GM08714 (cell line): ENCODE data around the gene PFDN6.
"Not testable (repeated sequence)": the region's sequence is repeated elsewhere in the genome, so short reads cannot be mapped to it uniquely, and the experiment has no call there.

Source experiments
- H3K4me3 ChIP-seq: fragments of 200-500 bp; sonication (Bioruptor generic); 2 replicates; pipeline ENCODE4 v1.5.1; 2014; ENCODE audit warnings: mild to moderate bottlenecking, low read length, inconsistent platforms
- ZNF274 ChIP-seq: IDR thresholded peaks from 2 replicates; pipeline ENCODE4 v1.6.1; 2012; ENCODE audit warnings: mild to moderate bottlenecking, low read depth, low read length

PFDN6 gene

DNA sequence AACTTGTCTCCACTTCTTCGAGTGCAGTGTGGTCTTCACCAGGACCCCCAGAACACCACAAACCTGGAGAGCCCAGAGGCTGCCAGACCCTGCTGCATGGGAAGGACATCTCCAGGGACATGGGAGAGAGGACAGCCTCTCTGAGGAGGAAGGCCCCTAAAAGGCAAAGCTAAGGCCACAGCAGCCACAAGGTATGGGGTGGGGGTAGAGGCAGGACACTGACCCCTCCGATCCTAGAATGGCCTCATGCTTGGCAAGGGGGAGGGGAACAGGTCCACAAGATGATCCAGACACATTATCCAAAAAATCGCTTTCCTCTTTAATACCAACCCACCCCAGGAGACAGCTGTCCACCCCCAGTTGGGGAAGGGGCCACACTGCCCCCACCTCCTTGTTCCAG, 10.6 kb upstream of the PFDN6 start:
- TF ChIP-seq ZNF274, result no peak
- no peak overlapping the region for H3K4me3 ChIP-seq

DNA sequence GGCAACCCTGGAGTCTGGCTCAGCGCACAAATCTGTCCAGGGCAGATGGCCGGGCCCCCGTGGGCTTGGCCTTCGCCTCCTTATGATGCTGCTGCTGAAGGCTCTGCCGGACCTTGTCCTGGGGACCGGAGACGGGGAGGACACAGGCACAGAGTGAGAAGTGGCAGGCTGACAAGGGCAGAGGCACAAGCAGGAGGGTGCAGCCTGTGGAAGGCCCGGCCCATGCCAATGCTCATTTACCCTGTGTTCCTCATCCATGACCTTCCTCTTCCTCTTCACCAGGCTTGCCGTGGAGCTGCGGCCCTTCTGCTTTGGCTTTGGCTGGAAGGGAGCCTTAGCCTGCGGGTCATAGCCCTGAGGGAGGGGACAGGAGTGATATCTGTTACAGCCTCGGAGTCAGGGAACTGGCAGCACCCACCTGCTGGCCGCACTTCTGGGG, 10.1 kb upstream of the PFDN6 start:
- no peak for TF ChIP-seq ZNF274

DNA sequence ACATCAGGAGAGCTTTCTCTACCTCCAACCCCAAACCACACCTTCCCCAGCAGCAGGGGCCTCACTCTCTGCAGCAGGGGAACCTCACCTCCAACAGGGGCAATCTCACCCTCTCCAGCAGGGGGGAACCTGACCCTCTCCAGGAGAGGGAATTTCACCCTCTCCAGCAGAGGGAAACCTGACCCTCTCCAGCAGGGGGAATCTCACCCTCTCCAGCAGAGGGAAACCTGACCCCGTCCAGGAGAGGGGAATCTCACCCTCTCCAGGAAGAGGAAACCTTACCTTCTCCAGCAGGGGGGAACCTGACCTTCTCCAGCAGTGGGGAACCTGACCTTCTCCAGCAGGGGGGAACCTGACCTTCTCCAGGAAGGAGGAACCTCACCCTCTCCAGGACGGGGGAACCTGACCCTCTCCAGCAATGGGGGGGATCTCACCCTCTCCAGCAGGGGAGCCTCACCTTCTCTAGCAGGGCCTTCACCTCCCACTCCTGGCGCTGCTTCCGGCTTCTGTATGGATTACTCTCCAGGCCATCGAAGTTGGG, 9.4 kb upstream of the PFDN6 start:
- no peak for TF ChIP-seq ZNF274
- H3K4me3 ChIP-seq, result no peak overlapping the region

More for the DNA sequence above, 10.1 kb upstream of the PFDN6 start:
- H3K4me3 ChIP-seq, result no peak overlapping the region

DNA sequence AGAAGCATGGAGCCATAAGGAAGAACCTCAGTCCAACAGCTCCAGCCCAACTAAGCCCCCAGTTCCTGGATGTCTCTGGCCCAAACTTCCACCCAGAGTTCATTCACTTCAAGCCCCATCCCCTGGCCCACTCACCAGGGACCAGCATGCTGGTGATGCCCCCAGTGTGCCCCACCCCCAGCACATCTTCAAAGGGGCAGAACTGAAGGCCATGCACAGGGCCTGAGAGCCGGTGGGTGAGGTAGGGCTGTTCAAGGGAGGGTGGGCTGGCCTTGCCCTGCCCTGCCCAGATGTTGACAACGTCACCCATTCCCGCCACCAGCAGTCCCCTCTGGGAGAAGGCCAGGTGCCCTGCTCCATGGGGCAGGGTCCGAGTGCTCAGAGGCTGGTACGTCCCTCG, 8.9 kb upstream of the PFDN6 start:
- no peak overlapping the region for H3K4me3 ChIP-seq
- no peak for TF ChIP-seq ZNF274

GRCh38 chr6:33285214-33285613, 4.2 kb upstream of the PFDN6 start:
- not testable (repeated sequence) for H3K4me3 ChIP-seq

DNA sequence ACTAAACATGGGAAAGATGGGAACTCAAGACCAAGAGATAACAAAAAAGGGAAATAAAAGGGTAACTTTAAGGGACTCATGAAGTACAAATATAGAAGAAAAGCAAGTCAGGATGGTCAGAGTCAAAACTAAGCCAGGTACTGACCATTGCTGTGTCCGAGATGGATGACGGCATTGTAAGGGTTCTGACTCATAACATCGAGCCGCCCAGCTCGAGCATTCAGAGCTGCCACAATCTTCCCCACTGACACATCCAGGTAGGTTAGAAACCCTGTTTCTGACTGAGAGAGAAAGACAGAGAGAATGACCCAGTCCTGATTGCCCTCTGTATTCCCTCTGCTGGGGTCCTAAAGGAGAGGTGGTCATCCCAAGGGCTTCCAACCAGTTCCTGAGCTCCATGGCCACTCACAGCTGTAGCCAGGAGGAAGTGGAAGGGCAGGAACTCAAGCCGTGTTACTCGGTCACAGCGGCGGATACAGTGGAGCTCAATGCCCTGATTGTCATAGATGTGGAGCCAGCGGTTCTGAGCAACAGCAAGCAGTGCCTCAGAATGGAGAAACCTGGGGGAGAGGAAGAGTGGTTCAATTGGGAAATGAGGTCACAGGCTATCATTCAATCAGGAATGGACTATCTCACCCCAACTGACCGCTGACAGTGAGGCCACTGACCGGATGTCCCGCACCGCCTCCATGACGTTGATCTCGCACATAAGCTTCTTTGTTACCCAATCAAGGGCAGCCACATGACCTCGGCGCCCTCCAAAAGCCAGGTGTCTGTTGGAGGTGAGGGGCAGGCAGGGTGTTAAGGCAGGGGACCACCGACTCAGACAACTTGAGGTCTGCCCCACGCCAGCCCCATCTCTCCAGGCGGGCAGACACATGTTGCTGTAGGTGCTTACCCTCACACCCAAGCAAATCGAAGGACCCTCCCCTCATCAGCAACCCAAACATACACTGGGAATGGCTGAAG, 2.2 kb upstream of the PFDN6 start:
- TF ChIP-seq ZNF274, result no peak
- no peak overlapping the region for H3K4me3 ChIP-seq

DNA sequence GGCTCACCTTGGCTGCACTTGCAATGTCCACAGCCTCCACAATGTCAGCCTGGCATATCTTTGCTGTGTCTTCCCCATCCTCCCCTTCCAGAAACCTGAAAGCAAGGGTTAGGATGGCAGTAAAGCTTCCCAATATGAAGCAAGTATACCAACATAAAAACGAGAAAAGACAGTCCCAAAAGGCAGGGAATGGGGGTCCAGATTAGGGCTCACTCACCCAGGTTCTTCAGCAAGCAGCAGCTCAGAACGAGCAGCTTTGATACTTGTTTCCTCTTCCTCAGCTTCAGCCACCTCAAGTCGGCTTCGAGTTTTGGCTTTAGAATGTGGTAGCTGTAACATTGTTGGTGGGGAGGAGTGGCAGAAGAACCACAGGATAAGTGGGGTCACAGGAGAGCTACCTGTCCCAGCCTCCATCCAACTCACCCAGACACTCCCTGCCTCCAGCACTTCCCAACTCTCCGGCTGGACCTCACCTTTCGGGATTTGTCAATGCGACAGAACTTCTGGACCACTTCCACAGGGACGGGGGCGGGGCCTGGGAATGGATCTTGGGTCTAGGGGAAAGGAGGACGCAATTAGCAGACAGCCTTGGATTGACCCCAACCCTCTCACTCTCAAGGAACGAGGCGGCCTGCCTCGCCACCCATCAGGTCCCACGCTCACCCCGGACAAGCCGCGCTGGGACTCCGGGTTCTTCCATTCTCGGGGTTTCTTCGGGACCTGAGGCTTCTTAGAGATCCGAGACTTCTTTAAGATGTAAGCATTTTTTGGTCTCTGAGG, 1.1 kb upstream of the PFDN6 start:
- no peak for TF ChIP-seq ZNF274
- H3K4me3 ChIP-seq, result peak overlapping the region; percentile 83

GRCh38 chr6:33289784-33290315, 449 bp downstream of the PFDN6 start:
- TF ChIP-seq ZNF274, result no peak
- H3K4me3 ChIP-seq, result peak overlapping the region; percentile 83

DNA sequence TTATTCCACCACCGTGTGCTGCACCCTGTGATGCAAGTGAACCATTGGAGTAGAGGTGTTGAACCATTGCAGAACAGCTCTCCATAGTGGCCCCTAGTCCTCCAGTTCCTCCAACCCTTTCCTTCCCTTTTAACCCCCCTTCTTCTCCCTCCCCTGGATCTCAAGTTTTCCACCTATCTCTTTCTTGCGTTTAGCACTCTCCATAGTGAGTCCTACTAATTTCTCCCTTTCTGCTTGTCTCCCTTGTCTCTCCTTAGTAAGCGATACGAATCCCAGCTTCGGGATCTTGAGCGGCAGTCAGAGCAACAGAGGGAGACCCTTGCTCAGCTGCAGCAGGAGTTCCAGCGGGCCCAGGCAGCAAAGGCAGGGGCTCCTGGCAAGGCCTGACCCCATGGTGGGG, 1.1 kb downstream of the PFDN6 start:
- peak overlapping the region; percentile 83 for H3K4me3 ChIP-seq
- TF ChIP-seq ZNF274, result no peak

DNA sequence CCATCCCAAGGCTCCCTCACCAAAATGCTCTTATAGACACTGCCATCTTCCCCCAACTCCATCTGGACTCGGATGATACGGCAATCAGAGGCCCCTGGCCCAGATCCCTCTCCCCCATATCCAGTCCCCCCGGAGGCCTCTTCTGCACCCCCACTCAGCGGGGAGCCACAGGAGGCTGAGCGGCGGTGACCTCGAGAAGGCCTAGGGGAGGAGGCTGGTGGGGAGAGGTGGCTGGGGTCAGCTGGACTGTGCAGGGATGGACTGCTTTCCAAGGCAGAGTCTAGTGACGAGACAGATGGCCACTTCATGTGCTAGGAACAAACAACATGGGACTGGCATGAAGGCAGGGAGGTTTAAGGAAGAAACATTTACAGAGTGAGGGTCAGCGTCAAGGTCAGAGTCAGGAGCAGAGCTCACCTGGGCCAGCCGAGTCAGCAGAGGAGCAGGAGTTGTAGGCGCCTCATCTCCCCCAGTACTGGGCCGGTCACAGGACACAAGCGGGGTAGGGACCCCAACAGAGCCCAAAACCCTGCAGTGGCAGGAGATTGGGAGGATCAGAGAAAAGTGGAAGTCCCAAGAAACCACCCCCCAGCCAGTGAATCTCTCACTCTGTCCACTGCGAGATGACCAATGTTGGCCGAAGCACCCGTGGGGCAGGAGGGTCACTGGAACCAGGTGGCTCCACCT, 3.7 kb downstream of the PFDN6 start:
- no peak for TF ChIP-seq ZNF274
- no peak overlapping the region for H3K4me3 ChIP-seq

GRCh38 chr6:33294086-33294823, 4.9 kb downstream of the PFDN6 start:
- TF ChIP-seq ZNF274, result no peak
- H3K4me3 ChIP-seq, result no peak overlapping the region

- no peak for TF ChIP-seq ZNF274
- H3K4me3 ChIP-seq, result no peak overlapping the region
These were observed 6.4 kb downstream of the PFDN6 start for GRCh38 chr6:33295621-33296369.
